OCI-LY3 (cell line): Measurements from ENCODE around the gene CYP4F11.
"Not testable (repeated sequence)": the region's sequence is repeated elsewhere in the genome, so short reads cannot be mapped to it uniquely, and the experiment has no call there.

Source experiments
- H2AFZ ChIP-seq: fragments of 200-600, 300-600 bp; shearing (Covaris generic); 2 replicates; pipeline ENCODE4 v1.6.0; 2014; ENCODE audit warnings: antibody characterized with exemption, low read depth, low read length
- H3K27ac ChIP-seq: fragments of 200-600, 300-600 bp; sonication (generic); 2 replicates; pipeline ENCODE4 v1.5.1; 2014; ENCODE audit warnings: mild to moderate bottlenecking, low read length, moderate library complexity, mixed read lengths
- H3K27me3 ChIP-seq: fragments of 200-600, 300-600 bp; sonication (generic); 2 replicates; pipeline ENCODE4 v1.6.1; 2014; ENCODE audit warnings: low read depth, low read length, mixed read lengths
- H3K36me3 ChIP-seq: fragments of 200-600, 300-600 bp; sonication (generic); replicated peaks from 2 replicates; pipeline ENCODE3; 2014; ENCODE audit warnings: low read depth, low read length, mixed read lengths
- H3K4me1 ChIP-seq: fragments of 300-600, 200-600 bp; sonication (generic); 2 replicates; pipeline ENCODE4 v1.6.1; 2014; ENCODE audit warnings: low read length, mixed read lengths
- H3K4me2 ChIP-seq: fragments of 200-600, 300-600 bp; sonication (generic); 2 replicates; pipeline ENCODE4 v1.6.1; 2014; ENCODE audit warnings: low read length, mixed read lengths
- H3K4me3 ChIP-seq: fragments of 300-600, 200-600 bp; sonication (generic); 2 replicates; pipeline ENCODE4 v1.5.1; 2014; ENCODE audit warnings: antibody characterized with exemption, mild to moderate bottlenecking, low read length, moderate library complexity
- H3K79me2 ChIP-seq: fragments of 300-600, 200-600 bp; shearing (Covaris generic); 2 replicates; pipeline ENCODE4 v1.6.1; 2014; ENCODE audit warnings: mild to moderate bottlenecking, low read length, mixed read lengths
- H3K9ac ChIP-seq: fragments of 300-600, 200-600 bp; shearing (Covaris generic); 2 replicates; pipeline ENCODE4 v1.6.0; 2014; ENCODE audit warnings: mild to moderate bottlenecking, low read length, moderate library complexity
- H3K9me3 ChIP-seq: fragments of 200-600, 300-600 bp; shearing (Covaris generic); 2 replicates; pipeline ENCODE4 v1.6.1; 2014; ENCODE audit warnings: low read length, mixed read lengths; ENCODE audit not compliant: insufficient read depth
- H4K20me1 ChIP-seq: fragments of 200-600, 300-600 bp; sonication (generic); 2 replicates; pipeline ENCODE4 v1.6.1; 2016; ENCODE audit warnings: low read length, mixed read lengths; ENCODE audit not compliant: insufficient read depth
- CTCF ChIP-seq: fragments of 200-600, 300-600 bp; sonication (generic); IDR thresholded peaks from 2 replicates; pipeline ENCODE4 v1.5.1; 2014; ENCODE audit warnings: antibody characterized with exemption, low read length, low read depth
- EZH2phosphoT487 ChIP-seq: fragments of 200-600 bp; shearing (Covaris generic); IDR thresholded peaks from 2 replicates; pipeline ENCODE4 v1.6.1; 2018; ENCODE audit warnings: antibody characterized with exemption, mixed run types, low read depth

CYP4F11 gene

DNA sequence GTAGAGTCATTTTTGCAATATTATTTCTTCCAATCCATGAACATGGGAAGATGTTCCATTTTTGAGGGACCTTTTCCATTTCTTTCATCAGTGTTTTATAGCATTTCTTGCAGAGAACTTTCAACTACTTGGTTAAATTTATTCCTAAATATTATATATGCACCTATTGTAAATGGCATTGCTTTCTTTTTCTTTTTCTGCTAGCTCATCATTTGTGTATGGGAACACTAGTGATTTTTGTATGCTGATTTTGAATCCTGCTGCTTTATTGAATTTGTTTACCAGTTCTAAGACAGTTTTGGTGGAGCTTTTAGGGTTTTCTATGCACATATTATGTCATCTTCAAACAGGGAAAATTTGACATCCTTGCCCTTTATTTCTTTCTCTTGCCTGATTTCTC, 29.3 kb downstream of the CYP4F11 start:
- H3K9me3 ChIP-seq: no peaks in the 10 kb centered on the region
- H3K36me3 ChIP-seq: no peaks in the 10 kb centered on the region
- 0 out of 2 replicates have a peak, but pooled peaks cover 3% of the 10 kb centered on the region for H3K27me3 ChIP-seq
- no peak overlapping the region for H3K4me3 ChIP-seq
- no peak overlapping the region for H3K4me2 ChIP-seq
- H4K20me1 ChIP-seq: no peaks in the 10 kb centered on the region
- no peaks in the 10 kb centered on the region for H3K79me2 ChIP-seq
- TF ChIP-seq CTCF (no peak), EZH2phosphoT487 (no peak)
- no peak overlapping the region for H3K9ac ChIP-seq
- H3K4me1 ChIP-seq: no peaks in the 10 kb centered on the region
- no peak overlapping the region for H3K27ac ChIP-seq
- H2AFZ ChIP-seq: no peak overlapping the region

- H3K9me3 ChIP-seq: not testable (repeated sequence)
Observed at GRCh38 chr19:15902898-15903297, 31.4 kb downstream of the CYP4F11 start.

DNA sequence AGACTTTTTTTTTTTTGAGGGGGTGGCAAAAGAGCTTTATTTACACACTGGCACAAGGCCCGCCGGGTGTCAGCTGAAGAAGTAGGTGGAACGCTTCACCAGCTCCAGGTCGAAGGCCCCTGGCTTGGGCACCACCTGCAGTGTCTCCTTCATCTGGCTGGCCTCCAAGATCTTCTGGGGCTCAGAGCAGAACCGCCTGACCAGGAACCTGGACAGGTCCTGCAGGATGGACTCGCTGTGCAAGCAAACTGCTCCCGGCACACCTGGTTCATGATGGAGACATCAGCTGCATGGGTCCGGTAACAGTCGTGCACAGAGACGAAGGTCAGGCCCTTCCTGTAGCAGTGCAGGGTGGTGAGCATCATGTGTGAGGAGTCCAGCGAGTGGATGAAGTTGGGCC, 32.1 kb downstream of the CYP4F11 start:
- Histone ChIP-seq H3K9me3 (no peaks in the 10 kb centered on the region), H3K4me2 (no peak overlapping the region), H2AFZ (no peak overlapping the region)

More at GRCh38 chr19:15902898-15903297, 31.4 kb downstream of the CYP4F11 start:
- not testable (repeated sequence) for H3K27me3 ChIP-seq, H3K4me2 ChIP-seq, H4K20me1 ChIP-seq, H3K9ac ChIP-seq, H3K27ac ChIP-seq, H3K79me2 ChIP-seq, H2AFZ ChIP-seq, H3K4me1 ChIP-seq, H3K4me3 ChIP-seq, H3K36me3 ChIP-seq

DNA sequence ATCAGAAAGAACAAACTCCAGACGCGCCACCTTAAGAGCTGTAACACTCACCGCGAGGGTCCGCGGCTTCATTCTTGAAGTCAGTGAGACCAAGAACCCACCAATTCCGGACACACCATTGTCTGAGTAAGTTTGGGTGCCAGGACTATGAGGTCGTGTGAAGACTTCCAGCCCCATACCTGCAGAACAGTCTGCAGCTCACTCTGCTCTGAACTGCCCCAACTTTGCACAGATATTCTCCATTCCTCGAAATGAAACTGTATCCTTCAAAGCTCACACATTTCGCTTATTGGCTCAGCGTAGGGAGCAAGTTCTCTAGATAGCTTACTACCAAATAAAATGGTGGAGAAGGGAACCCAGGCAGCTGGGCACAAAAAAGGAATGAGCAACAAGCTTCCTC, 33.8 kb downstream of the CYP4F11 start:
- Histone ChIP-seq H3K79me2 (no peaks in the 10 kb centered on the region), H3K36me3 (no peaks in the 10 kb centered on the region), H3K27me3 (0 out of 2 replicates have a peak, but pooled peaks cover 3% of the 10 kb centered on the region), H2AFZ (no peak overlapping the region), H3K4me1 (no peaks in the 10 kb centered on the region), H3K9ac (no peak overlapping the region), H3K4me2 (no peak overlapping the region), H3K9me3 (no peaks in the 10 kb centered on the region), H3K27ac (no peak overlapping the region), H4K20me1 (no peaks in the 10 kb centered on the region), H3K4me3 (no peak overlapping the region)
- TF ChIP-seq CTCF (no peak), EZH2phosphoT487 (no peak)

More for the DNA sequence above, 32.1 kb downstream of the CYP4F11 start:
- Histone ChIP-seq H4K20me1 (no peaks in the 10 kb centered on the region), H3K9ac (no peak overlapping the region), H3K79me2 (no peaks in the 10 kb centered on the region), H3K27ac (no peak overlapping the region), H3K36me3 (no peaks in the 10 kb centered on the region), H3K27me3 (0 out of 2 replicates have a peak, but pooled peaks cover 3% of the 10 kb centered on the region), H3K4me3 (no peak overlapping the region), H3K4me1 (no peaks in the 10 kb centered on the region)
- TF ChIP-seq CTCF (no peak), EZH2phosphoT487 (no peak)

DNA sequence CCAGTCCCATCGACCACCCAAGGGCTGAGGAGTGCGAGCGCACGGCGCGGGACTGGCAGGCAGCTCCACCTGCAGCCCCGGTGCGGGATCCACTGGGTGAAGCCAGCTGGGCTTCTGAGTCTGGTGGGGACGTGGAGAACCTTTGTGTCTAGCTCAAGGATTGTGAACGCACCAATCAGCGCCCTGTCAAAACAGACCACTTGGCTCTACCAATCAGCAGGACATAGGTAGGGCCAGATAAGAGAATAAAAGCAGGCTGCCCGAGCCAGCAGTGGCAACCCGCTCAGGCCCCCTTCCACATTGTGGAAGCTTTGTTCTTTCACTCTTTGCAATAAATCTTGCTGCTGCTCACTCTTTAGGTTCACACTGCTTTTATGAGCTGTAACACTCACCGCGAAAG, 34.3 kb downstream of the CYP4F11 start:
- not testable (repeated sequence) for H3K36me3 ChIP-seq, H3K4me2 ChIP-seq, H3K4me3 ChIP-seq, H3K27ac ChIP-seq, H4K20me1 ChIP-seq, H3K9me3 ChIP-seq, H3K4me1 ChIP-seq, H2AFZ ChIP-seq, H3K9ac ChIP-seq, H3K27me3 ChIP-seq, H3K79me2 ChIP-seq

- H3K4me3 ChIP-seq, H3K4me2 ChIP-seq, H3K27ac ChIP-seq, H3K79me2 ChIP-seq, H3K36me3 ChIP-seq, H3K27me3 ChIP-seq, H2AFZ ChIP-seq, H3K9me3 ChIP-seq, H3K4me1 ChIP-seq, H4K20me1 ChIP-seq, H3K9ac ChIP-seq: not testable (repeated sequence)
Observed at GRCh38 chr19:15899561-15899960, 34.8 kb downstream of the CYP4F11 start.
